ENCODE results near the gene TMEM125.

The TMEM125 gene

DNA sequence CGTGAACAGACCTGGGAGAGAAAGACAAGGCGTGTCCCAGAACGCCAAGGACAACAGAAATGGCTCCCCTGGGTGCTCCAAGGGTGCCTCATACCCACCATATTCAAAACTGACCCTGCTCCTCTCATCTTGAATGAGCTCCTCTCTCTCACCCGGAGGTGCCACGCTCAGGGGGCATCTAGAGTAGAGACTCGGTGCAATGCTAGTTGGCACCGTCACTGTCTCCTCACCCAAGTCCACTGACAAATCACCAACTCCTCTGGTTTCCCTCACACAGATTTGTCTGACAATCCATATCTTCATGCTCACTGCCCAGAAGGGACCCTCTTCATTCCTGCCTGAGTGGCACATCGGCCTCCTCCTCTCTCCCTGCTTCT, 5.0 kb downstream of the TMEM125 start:
- ATAC-seq: no peak

DNA sequence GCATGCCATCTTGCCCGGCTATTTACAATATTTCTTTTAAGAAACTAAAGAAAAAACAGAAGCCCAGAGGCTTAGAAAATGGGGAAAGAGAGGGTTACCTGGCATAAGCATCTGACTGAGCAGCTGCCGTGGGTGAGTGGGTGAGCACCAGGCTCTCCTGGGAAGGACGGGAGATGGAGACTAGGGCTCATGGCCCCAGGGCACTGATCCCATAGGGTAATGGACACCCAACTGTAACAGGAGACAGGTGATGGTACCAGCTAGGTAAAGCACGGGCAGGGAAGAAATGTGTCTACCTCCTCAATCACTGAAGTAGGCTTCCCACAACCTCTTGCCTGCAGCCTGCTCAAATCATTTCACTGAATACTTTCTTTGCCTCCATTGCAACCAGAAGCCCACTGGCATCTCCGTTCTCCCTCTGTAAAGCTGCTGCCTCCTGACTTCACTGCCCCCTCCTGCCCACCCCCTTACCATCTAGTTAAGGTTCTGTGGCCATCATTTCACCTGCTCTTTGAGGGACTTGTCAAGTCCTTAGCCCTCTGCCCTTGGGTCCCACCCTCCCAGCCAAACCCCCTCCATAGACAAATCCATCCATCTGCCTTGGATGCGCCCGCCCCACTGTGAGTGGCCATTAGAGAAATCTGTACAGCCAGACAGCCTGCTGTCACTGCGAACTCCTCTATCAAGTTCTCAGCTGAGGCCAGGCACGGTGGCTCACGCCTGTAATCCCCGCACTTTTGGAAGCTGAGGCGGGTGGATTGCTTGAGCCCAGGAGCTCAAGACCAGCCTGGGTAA, 6.2 kb downstream of the TMEM125 start:
- no peak for ATAC-seq

- no peak for ATAC-seq
These were observed 6.9 kb downstream of the TMEM125 start for GRCh38 chr1:43276673-43277072.

DNA sequence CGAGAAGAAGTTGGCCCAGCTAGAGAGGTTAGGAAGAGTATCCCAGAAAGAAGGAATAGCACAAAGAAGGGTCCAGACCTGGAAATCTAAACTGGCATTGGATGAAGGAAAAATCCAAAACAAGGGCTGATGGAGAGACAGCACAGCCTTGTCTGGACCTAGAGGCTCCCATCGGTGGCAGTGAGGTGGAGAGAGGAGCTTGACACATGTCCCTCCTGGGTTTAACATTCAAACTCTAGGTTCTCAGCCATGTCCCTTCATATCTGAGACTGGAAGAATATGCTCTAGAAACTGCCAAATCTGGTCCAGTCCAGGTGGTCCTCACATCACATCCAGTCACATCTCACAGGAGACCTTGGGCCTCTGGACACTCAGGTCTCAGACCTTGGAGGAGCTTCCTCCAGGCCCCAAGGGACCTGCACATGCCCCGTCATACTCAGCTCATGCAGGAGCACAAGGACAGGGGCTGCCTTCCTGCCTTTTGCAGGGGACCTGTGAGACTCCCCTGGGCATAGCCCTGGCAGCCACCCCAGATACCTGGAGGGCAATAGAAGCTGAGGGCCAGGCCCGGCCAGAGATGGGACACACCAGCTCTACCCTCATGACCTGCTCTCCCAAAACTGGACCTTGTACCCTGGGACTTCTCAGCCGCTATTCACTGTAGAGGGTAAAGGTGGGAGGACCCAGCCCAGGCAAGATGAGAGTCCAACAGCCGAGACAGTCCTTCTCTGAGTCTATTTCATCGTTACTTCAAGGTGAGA, 7.5 kb downstream of the TMEM125 start:
- no peak for ATAC-seq

DNA sequence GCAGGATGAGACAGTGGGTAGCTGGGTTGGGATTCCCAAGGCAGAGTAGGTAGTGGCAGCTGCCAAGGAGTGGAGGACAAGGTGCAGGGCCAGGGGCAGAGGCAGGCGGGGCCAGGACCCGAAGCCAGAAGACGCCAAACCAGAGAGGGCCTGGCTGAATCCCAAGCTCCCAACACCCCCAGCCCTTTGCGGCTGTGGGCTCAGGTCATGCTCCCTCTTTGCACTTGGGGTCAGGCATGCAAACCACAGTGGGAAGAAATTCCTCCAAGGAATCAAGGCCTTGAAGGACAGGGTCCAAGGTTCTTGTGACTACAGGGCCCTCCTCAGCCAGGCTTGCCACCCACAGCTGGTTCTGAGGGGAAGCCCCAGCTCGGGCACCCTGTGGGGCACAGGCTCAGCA, 9.4 kb downstream of the TMEM125 start:
- ATAC-seq: no peak

- ATAC-seq: no peak
These were observed 9.9 kb downstream of the TMEM125 start for GRCh38 chr1:43279666-43280065.

DNA sequence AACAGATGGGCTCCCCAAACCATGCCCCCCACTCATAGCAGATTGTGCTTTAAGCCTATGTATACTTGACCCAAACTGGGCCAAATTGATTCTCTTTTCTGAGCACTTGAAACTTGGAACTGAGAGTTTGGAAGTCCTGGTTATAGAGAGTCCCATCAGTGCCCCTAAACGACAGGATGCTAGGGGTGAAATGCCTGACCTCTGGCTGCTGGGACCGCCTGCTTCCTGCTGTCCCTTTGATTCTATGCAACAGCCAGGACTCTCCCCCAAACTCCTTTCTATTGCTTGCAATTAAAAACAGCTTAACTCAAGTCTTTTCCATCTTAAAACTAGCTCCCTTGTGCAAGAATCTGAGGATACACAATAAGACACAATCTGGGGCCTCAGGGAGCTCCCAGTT, 10.9 kb downstream of the TMEM125 start:
- ATAC-seq: no peak

DNA sequence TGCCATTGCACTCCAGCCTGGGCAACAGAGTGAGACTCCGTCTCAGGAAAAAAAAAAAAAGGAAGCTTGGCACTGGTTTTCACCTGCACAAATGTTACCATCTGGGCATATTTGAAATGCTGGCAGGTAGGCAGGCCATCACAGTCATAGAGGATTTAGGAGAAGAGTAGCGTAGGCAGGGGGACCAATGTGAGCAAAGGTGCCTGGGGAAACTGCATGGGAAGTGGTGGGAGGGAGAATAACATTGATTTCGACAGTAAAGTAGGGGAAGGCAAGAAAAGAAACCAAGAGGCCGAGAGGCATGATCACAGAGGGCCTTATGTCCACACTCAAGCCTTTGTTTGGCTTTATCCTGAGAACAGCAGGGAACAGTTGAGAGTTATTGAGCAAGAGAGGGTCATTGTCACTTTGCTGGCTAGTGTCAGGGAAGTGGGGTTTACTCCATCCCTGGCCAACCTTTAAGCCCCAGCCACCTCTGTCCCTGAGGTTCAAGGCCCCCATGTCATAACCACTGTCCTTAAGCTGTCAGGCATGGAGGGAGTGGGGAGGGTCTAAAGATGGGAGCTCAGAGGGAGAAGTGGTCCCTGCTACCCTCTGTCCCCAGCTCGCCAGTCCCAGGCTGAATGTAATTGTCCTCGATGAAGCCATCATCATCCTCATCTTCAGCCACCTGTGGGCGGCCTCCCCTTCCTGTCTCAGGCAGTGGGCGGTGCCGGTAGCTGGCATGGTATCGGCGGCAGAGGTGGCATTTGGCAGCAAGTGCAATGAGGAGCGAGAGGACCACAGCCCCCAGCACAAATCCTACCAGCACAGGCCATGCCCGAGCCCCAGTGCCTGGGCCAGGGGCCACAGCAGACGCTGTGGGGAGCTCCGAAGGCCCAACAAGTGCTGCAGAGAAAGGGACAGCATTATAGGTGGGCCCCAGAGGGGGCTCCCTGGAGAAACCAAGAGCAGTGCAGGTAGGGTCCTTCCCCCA, 12.7 kb downstream of the TMEM125 start:
- ATAC-seq: no peak

DNA sequence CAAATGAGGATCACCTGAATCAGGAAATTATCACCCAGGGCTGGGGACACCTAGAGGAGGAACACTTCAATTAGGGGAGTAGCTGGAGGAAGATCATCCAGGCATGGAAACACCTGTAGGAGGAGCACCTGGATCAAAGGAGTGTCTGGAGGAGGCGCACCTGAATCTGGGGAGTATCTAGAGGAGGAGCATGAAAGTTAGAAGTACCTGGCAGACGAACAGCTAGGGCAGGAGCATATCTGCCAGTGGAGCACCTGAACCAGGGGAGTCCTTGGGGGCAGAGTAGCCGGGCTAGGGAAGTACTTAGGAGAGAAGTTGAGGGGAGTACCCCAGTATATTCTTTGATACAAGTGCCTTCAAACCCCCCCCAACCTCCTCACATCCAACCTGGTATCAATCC, 14.3 kb downstream of the TMEM125 start:
- no peak for ATAC-seq

- ATAC-seq: no peak
These were observed 14.8 kb downstream of the TMEM125 start for GRCh38 chr1:43284546-43285110.

DNA sequence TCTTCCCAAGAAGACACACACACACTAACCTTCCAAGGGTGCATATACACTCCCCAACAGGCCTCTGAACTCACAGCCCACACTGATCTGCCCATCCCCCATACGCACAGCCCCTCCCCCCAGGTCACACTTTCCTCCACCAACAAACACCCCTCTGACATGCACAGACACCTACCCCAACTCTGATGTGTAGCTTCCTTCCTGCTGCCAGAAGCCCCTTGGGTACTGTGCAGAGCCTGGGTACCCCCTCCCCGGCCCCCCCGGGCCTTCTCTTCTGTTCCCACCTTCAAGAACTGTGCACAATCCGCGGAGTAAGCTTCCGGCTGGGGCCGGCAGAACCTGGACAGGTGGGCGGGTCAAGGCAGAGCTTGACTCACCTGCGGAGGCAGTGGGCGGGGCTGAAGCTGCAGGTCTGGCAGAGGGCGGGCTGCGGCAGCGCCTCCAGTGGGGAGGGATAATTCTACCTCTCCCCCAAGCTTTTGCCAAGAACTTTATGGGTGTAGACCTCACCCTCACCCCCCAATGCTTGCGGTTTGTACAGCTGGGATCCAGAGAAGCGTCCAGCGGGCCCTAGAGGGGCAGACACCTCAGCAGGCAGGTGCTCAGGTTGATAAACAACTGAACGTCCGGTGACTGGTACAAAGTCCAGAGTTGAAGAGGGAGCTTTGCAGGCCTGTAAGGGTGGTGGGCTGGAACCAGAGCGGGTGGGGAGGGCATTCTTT, 15.6 kb downstream of the TMEM125 start, which contains the start of gene C1orf210:
Gene C1orf210 (minus strand): TSS at position 313 of the 722 bp plus-strand sequence. CDS start 2,311 bp downstream, outside the sequence.
- peak in 1 of 2 donors; percentile 35 for ATAC-seq

GRCh38 chr1:43286115-43286514, 16.3 kb downstream of the TMEM125 start:
- ATAC-seq: no peak

DNA sequence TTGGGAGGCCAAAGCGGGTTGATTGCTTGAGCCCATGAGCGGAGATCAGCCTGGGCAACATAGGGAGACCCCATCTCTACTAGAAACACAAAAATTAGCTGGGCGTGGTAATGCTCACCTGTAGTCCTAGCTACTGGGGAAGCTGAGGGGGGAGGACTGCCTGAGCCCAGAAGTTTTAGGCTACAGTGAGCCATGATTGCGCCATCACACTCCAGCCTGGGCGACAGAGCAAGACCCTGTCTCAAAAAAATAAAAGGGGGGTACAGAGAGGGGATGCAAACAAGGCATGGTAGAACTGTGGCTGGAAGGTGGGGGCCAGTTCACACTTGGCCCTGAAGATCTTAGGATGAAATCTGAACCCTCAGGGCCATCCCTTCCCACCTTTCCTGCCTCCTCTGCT, 16.8 kb downstream of the TMEM125 start:
- ATAC-seq: no peak

DNA sequence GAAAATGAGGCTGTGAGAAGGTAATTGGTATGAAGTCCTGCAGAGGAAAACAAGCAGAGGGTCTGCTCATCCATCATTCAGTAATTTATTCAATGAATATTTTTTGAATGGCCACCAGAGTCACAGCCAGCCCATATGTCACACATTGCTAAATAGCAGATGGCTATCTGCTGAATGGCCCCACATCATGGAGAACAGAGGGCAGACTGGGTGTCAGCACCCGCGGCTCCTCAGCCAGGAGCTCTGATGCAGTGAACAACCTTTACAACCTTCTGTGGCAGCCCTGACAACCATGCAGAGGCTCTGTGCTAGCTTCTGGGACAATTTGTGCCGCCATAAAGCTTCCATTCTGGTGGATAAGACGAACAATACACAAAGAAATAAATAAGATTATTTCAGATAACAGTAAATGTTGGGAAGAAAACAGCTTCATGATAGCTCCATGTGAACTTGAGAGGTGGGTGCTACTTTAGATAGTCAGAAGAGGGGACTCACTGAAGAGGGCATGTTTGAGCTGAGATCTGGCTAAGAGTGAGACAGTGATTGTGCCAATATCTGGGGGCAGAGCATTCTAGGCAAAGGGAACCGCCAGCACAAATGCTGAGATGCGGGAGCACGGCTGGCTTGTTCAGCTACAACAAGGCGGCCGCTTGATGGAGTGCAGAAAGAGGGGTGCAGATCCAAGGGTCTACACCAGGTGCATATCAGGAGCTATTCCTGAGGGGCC, 18.4 kb downstream of the TMEM125 start:
- ATAC-seq: no peak

DNA sequence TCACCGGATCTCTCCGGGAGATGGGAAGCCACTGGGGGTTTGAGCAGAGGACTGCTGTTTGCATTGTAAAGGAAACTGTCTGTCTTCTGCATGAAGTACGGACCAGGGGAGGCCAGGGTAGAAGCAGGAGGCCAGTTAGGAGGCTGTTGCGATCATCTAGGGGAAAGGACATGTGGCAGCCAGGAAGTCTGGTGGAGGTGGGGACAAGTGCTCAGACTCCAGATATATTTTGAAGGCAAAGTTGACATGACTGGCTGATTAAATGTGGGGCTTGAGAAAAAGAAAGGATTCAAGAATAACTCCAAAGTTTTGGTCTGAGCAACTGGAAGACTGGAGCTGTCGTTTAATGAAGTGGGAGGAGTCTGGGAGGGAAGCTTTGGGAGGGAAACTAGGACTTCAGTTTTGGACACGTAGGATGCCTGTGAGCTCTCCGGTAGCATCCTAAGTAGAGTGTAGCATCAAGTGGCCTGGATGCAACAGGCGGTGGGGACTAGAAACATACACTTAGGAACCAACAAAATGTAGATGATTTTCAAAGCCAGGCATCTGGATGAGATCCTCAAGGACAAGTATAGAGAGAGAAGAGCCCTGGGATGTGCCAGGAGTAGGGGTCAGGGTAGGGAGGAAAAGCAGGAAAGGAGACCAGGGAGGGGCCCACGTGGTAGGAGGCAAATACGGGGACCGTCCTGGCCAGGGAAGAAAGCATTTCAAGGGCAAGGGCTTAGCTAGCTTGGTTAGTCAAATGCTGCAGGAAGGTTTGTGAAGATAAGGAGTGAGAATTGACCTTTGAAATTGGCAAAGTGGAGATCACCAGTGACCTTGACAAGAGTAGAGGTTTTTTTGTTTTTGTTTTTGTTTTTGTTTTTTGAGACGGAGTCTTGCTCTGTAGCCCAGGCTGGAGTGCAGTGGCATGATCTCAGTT, 19.3 kb downstream of the TMEM125 start:
- no peak for ATAC-seq

DNA sequence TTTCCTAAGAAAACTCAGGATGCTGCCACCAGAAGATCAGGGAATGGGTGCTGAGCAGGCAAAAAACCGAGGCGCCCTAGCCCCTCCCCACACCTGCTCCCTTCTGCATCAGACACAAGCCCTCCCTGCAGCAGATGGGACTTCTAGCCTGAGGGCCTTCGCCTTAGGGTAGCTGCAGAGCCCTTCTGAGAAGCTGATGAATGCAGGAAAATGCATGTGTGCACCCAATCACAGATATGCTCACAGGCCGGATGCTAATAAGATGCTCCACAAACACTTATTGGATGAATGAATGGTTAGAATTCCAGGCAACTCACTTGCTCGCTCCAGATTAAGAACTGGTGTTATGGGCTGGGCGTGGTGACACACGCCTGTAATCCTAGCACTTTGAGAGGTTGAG, 22.4 kb downstream of the TMEM125 start:
- no peak for ATAC-seq

DNA sequence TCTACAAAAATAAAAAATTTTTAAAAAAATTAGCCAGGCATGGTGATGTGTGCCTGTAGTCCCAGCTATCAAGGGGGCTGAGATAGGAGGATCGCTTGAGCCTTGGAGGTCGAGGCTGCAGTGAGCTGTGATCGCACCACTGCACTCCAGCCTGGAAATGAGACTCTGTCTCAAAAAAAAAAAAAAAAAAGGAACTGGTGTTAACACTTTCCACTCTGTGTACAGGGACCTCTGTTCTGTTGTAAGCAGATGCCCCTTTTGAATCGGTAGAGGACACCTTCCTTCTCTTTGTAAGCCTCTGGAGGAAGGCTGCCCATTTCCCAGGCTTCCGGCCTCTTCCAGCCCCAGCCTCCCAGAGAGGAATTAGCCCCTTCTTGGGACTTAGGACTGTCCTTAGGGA, 22.9 kb downstream of the TMEM125 start:
- no peak for ATAC-seq

- no peak for ATAC-seq
These were observed 23.4 kb downstream of the TMEM125 start for GRCh38 chr1:43293176-43293575.

DNA sequence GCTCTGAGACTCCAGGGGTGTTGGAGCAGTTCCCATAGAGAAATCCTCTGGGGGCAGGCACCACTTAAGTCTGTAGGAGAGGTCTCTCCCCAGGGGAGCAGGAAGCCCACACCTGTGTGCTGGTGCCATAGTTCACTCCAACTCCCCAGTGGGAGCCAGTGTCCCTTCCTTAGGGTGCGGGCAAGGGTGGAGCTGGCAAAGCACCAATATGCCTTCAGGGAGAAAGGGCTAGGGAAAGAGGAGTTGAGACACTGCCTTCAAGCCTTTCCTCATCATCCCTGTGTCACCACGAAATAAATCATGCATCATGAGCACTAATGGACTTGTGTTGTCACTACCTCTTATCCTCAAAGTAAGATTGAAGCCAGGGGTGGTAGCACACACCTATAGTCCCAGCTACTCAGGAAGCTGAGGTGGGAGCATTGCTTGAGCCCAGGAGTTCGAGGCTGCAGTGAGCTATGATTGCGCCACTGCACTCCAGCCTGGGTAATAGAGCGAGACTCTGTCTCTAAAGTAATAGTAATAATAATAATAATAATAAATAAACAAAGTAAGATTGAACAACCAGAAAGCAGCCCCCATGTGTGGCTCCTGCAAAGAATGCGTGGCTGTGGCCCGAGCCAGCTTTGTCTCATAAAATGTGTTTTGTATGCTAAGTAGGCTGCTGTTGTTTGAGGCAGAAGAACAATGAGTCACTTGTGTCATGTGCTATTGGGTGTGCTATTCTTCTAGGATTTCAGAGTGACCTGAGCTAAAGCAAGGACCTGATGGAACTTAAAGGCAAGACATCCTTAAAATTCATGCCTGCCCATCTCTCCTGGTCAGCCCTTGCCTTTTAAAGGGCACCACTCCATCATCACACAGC, 24.3 kb downstream of the TMEM125 start:
- ATAC-seq: no peak
